ENCODE results near the gene CARD6.

DNA sequence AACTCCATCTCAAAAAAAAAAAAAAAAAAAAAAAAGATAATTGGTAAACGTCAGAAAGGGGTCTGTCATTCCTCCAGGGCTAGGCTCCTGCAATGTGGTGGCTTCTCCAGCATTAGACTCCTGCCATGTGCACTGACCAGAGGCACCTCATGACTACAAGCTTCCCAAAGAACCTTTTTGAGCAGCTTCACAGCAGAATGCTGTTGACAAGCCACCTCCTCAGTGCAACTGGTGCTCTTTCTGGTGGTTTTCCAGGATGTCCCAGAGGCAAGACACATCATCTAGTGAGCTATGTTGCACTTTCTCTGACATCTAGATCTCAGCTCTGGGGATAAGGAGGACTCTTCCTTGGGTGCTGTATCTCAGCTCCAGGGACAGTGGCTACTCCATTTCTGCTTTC, 17.7 kb upstream of the CARD6 start:
- TF ChIP-seq, protein P1, sequence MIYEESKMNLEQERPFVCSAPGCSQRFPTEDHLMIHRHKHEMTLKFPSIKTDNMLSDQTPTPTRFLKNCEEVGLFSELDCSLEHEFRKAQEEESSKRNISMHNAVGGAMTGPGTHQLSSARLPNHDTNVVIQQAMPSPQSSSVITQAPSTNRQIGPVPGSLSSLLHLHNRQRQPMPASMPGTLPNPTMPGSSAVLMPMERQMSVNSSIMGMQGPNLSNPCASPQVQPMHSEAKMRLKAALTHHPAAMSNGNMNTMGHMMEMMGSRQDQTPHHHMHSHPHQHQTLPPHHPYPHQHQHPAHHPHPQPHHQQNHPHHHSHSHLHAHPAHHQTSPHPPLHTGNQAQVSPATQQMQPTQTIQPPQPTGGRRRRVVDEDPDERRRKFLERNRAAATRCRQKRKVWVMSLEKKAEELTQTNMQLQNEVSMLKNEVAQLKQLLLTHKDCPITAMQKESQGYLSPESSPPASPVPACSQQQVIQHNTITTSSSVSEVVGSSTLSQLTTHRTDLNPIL (CRISPR knock-in tag; IDR thresholded peaks at IDR 0.05; ENCODE audit: low read depth), result no peak
- no peak for TF ChIP-seq TOX (CRISPR knock-in tag; IDR thresholded peaks at IDR 0.05; ENCODE audit: borderline replicate concordance)
- no peak for TF ChIP-seq ZFP3 (CRISPR knock-in tag; IDR thresholded peaks at IDR 0.05)
- TF ChIP-seq ZNF70 (CRISPR knock-in tag; IDR thresholded peaks at IDR 0.05), result no peak
- TF ChIP-seq, protein P2, sequence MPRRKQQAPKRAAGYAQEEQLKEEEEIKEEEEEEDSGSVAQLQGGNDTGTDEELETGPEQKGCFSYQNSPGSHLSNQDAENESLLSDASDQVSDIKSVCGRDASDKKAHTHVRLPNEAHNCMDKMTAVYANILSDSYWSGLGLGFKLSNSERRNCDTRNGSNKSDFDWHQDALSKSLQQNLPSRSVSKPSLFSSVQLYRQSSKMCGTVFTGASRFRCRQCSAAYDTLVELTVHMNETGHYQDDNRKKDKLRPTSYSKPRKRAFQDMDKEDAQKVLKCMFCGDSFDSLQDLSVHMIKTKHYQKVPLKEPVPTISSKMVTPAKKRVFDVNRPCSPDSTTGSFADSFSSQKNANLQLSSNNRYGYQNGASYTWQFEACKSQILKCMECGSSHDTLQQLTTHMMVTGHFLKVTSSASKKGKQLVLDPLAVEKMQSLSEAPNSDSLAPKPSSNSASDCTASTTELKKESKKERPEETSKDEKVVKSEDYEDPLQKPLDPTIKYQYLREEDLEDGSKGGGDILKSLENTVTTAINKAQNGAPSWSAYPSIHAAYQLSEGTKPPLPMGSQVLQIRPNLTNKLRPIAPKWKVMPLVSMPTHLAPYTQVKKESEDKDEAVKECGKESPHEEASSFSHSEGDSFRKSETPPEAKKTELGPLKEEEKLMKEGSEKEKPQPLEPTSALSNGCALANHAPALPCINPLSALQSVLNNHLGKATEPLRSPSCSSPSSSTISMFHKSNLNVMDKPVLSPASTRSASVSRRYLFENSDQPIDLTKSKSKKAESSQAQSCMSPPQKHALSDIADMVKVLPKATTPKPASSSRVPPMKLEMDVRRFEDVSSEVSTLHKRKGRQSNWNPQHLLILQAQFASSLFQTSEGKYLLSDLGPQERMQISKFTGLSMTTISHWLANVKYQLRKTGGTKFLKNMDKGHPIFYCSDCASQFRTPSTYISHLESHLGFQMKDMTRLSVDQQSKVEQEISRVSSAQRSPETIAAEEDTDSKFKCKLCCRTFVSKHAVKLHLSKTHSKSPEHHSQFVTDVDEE (CRISPR knock-in tag; IDR thresholded peaks at IDR 0.05), result no peak
- no peak for TF ChIP-seq SNAI2 (CRISPR knock-in tag; IDR thresholded peaks at IDR 0.05)
- no peak for TF ChIP-seq ARNTL (CRISPR knock-in tag; IDR thresholded peaks at IDR 0.05; ENCODE audit: borderline replicate concordance, low read depth)
- no peak for TF ChIP-seq BACH2 (CRISPR knock-in tag; IDR thresholded peaks at IDR 0.05; ENCODE audit: borderline replicate concordance)
- TF ChIP-seq, protein P3, sequence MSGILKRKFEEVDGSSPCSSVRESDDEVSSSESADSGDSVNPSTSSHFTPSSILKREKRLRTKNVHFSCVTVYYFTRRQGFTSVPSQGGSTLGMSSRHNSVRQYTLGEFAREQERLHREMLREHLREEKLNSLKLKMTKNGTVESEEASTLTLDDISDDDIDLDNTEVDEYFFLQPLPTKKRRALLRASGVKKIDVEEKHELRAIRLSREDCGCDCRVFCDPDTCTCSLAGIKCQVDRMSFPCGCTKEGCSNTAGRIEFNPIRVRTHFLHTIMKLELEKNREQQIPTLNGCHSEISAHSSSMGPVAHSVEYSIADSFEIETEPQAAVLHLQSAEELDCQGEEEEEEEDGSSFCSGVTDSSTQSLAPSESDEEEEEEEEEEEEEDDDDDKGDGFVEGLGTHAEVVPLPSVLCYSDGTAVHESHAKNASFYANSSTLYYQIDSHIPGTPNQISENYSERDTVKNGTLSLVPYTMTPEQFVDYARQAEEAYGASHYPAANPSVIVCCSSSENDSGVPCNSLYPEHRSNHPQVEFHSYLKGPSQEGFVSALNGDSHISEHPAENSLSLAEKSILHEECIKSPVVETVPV (CRISPR knock-in tag; IDR thresholded peaks at IDR 0.05), result no peak
- TF ChIP-seq RARB (CRISPR knock-in tag; IDR thresholded peaks at IDR 0.05), result no peak
- TF ChIP-seq CSDC2 (CRISPR knock-in tag; IDR thresholded peaks at IDR 0.05), result no peak
- TF ChIP-seq ZNF8 (CRISPR knock-in tag; IDR thresholded peaks at IDR 0.05), result no peak

All from SK-N-SH treated with all-trans-retinoic acid at 6 μM for 48 hours (cell line).